ENCODE data around the gene TMEM72.
A peak's percentile ranks its signal among the peaks of the same experiment; 100 is the strongest.

TMEM72 gene

DNA sequence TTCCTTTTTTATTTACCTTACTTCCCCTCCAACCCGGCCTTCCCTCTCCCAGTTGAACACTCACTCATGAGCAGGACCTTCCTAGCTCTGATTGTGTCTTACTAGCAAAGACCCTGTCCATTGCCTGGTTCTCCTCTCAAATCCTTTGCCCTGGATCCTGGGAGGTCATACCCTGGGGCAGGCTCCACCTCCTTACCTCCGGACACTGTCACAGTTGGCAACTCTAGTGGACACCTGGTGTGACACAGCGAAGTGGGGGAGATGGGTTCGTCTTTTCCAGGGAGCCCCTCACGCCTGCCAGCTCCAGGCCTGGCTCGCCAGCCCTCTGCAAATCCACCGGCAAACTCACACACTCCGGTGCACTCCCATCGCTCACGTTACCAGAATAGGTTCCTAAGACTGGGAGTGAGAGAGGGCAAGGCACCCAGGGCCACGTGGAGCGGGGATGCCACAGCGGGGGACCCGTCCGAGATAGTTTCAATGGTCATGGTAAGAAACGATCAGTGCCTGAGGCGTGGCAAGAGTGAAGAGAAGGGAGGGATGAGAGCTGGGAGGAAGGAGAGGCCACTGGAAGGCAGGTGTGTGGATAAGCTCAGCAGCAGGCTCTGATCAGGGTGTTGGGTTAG is 30.9 kb upstream of the TMEM72 start:
- H3K27ac Mint-ChIP-seq, result no peak overlapping the region
- ATAC-seq (ENCODE audit: low read depth) (no peak), DNase-seq (ENCODE audit: low spot score in 2 of 2) (no peak)
- no peaks in the 10 kb centered on the region for H3K9me3 Mint-ChIP-seq
- H3K4me1 Mint-ChIP-seq, result peaks cover 3% of the 10 kb centered on the region
- no peaks in the 10 kb centered on the region for H3K36me3 Mint-ChIP-seq
- peak overlapping the region; percentile 46 for H3K4me3 Mint-ChIP-seq
- H3K27me3 Mint-ChIP-seq, result peaks cover 21% of the 10 kb centered on the region

DNA sequence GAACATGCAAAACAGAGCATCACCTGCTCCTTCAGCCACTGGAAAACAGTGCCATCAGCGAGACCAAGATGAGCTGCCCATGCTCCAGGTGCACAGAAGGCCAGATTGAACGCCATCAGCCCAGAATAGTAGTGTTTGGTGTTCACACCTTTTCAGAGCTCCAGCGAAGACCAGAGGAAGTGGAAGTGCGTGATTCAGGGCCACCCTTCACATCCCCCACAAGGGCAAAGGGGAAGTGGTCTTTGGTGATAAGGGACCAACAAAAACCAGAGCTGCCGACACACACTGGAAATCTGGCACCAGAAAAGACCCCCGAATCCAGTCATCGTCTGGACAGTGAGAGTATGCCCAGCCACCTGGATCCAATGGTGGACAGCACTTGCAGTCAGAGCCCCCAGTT is 29.5 kb upstream of the TMEM72 start:
- peaks cover 3% of the 10 kb centered on the region for H3K4me1 Mint-ChIP-seq
- peaks cover 19% of the 10 kb centered on the region for H3K27me3 Mint-ChIP-seq
- H3K4me3 Mint-ChIP-seq, result no peak overlapping the region
- DNase-seq (ENCODE audit: low spot score in 2 of 2) (no peak), ATAC-seq (ENCODE audit: low read depth) (no peak)
- no peaks in the 10 kb centered on the region for H3K9me3 Mint-ChIP-seq
- no peaks in the 10 kb centered on the region for H3K36me3 Mint-ChIP-seq
- H3K27ac Mint-ChIP-seq, result no peak overlapping the region

DNA sequence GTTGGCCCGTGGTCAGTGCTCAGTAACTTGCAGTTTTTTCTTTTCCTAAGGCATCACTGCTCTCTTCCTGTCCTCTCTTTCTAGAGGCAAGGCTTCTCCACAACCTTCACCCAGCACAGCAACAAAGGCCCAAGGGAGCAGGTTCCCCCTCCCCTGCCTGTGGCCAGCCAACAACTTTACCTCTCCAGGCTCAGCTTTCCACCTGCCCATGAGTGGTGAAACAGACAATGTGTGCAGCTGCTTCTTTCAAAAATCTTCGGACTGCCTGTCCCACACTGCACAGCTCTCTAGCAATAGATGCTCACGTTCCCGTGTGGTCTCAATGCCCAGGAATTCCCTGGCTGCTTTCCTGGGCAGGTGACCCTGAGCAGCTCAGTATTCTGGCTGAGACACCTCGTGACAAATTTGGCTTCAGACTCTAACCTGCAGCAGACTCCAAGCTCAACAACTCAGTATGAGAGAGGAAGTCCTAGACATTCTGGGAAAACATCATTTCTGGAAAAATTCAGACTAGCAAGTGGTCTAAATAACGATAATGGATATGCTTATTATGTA is 28.9 kb upstream of the TMEM72 start:
- Mint-ChIP-seq H3K9me3 (no peaks in the 10 kb centered on the region), H3K27me3 (peaks cover 19% of the 10 kb centered on the region), H3K36me3 (no peaks in the 10 kb centered on the region), H3K27ac (no peak overlapping the region), H3K4me3 (no peak overlapping the region), H3K4me1 (peaks cover 3% of the 10 kb centered on the region)
- ATAC-seq (ENCODE audit: low read depth) (no peak), DNase-seq (ENCODE audit: low spot score in 2 of 2) (no peak)

- Mint-ChIP-seq H3K4me3 (no peak overlapping the region), H3K4me1 (peaks cover 3% of the 10 kb centered on the region), H3K27ac (no peak overlapping the region), H3K9me3 (no peaks in the 10 kb centered on the region), H3K36me3 (no peaks in the 10 kb centered on the region), H3K27me3 (peaks cover 20% of the 10 kb centered on the region)
- ATAC-seq (ENCODE audit: low read depth) (no peak), DNase-seq (ENCODE audit: low spot score in 2 of 2) (no peak)
Observed at GRCh38 chr10:44883593-44884331, 27.4 kb upstream of the TMEM72 start.

DNA sequence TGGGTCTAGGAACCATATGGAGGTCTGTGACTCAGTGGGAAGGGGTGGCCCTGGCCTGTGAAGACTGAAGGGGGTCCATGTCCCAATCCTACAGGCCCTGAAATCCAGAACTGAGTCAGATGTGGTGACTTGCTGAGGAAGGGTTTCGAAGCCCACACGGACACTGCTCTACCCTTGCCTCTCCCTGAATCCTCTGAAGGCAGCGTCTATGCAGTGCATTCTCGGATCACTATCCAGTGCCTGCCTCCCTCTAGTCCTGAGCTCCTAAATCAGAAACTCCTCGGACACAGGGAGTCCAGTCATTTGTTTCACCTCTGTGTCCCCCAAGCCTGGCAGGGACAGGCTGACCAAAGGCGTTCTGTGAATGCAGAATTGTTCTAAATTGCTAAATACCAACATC is 25.4 kb upstream of the TMEM72 start:
- no peak for DNase-seq (ENCODE audit: low spot score in 2 of 2)
- H3K4me3 Mint-ChIP-seq, result no peak overlapping the region

GRCh38 chr10:44886966-44887365 is 24.2 kb upstream of the TMEM72 start:
- no peak for DNase-seq (ENCODE audit: low spot score in 2 of 2)
- ATAC-seq (ENCODE audit: low read depth), result no peak
- no peaks in the 10 kb centered on the region for H3K4me1 Mint-ChIP-seq
- peaks cover 12% of the 10 kb centered on the region for H3K27me3 Mint-ChIP-seq
- no peak overlapping the region for H3K4me3 Mint-ChIP-seq
- no peaks in the 10 kb centered on the region for H3K9me3 Mint-ChIP-seq
- no peak overlapping the region for H3K27ac Mint-ChIP-seq
- H3K36me3 Mint-ChIP-seq, result no peaks in the 10 kb centered on the region

More for the DNA sequence above, 25.4 kb upstream of the TMEM72 start:
- Mint-ChIP-seq H3K4me1 (no peaks in the 10 kb centered on the region), H3K36me3 (no peaks in the 10 kb centered on the region), H3K9me3 (no peaks in the 10 kb centered on the region), H3K27me3 (peaks cover 9% of the 10 kb centered on the region), H3K27ac (no peak overlapping the region)
- no peak for ATAC-seq (ENCODE audit: low read depth)

- Mint-ChIP-seq H3K4me1 (no peaks in the 10 kb centered on the region), H3K27me3 (peaks cover 10% of the 10 kb centered on the region)
Observed at GRCh38 chr10:44888886-44889285, 22.3 kb upstream of the TMEM72 start.

GRCh38 chr10:44889834-44890233 is 21.3 kb upstream of the TMEM72 start:
- Mint-ChIP-seq H3K36me3 (no peaks in the 10 kb centered on the region), H3K4me1 (no peaks in the 10 kb centered on the region), H3K27me3 (peaks cover 8% of the 10 kb centered on the region), H3K4me3 (no peak overlapping the region), H3K27ac (no peak overlapping the region), H3K9me3 (no peaks in the 10 kb centered on the region)
- ATAC-seq (ENCODE audit: low read depth) (no peak), DNase-seq (ENCODE audit: low spot score in 2 of 2) (no peak)

More at GRCh38 chr10:44888886-44889285, 22.3 kb upstream of the TMEM72 start:
- DNase-seq (ENCODE audit: low spot score in 2 of 2), result no peak
- no peaks in the 10 kb centered on the region for H3K9me3 Mint-ChIP-seq
- ATAC-seq (ENCODE audit: low read depth), result no peak
- H3K4me3 Mint-ChIP-seq, result no peak overlapping the region
- H3K36me3 Mint-ChIP-seq, result no peaks in the 10 kb centered on the region
- no peak overlapping the region for H3K27ac Mint-ChIP-seq

DNA sequence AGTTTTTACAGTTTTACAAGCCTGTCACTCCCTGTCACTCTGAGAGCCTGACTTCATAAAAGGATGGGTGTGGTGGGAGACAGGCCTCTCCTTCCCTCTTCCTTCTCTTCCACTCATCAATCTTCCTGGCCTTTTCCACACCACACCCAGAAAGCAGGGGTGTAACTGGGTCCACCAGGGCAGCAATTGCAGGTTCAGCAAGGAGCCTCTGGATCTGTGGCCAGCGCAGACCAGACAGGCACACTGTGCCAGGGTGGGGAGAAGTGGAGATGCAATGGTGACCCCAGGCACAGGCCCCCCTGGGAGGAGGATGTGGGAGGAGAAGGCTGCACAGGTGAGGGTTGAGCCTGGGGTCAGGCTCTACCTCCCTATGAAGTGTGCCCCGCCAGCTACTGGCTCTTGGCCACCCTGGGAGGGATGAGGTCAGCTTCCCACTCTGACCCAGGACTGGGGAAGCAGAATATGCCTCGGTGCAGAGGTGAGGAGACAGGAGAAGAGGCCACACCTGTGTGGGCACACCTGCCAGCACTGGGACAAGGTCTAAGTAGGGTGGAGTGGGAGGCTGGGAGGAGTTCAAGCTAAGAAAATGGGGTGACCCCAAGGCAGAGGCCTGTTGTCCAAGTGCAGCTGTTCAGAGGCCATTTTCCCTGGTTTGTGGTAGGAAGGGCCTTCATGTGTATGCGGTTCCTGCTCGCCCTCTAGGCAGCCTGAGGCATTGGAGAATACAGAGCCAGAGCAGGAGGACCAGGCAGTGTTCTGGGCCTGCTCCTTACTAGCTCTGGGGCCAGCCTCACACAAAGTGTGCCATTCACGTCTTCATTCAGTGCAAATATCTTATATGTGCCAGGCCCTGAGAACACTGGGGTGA is 20.2 kb upstream of the TMEM72 start:
- peaks cover 4% of the 10 kb centered on the region for H3K4me1 Mint-ChIP-seq
- DNase-seq (ENCODE audit: low spot score in 2 of 2), result no peak
- no peak overlapping the region for H3K27ac Mint-ChIP-seq
- ATAC-seq (ENCODE audit: low read depth), result no peak
- H3K27me3 Mint-ChIP-seq, result peaks cover 12% of the 10 kb centered on the region
- H3K9me3 Mint-ChIP-seq, result no peaks in the 10 kb centered on the region
- H3K4me3 Mint-ChIP-seq, result no peak overlapping the region
- H3K36me3 Mint-ChIP-seq, result no peaks in the 10 kb centered on the region

DNA sequence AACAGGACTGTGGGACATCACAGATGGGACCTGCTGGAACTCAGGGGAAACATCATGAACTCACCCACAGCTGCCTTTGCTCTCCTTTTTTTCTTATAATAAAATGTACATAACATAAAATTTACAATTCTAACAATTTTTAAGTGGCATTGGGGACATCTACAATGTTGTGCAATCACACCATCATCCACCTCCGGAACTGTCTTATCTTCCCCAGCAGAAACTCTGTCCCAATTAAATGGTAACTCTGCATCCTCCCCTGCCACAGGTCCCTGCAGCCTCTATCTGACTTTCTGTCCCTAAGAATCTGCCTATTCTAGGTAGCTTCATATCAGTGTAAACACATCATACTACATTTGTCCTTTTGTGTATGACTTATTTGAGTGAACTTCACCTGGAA is 19.4 kb upstream of the TMEM72 start:
- no peak for DNase-seq (ENCODE audit: low spot score in 2 of 2)
- Mint-ChIP-seq H3K4me3 (no peak overlapping the region), H3K36me3 (no peaks in the 10 kb centered on the region), H3K27ac (no peak overlapping the region), H3K4me1 (peaks cover 4% of the 10 kb centered on the region), H3K27me3 (peaks cover 11% of the 10 kb centered on the region), H3K9me3 (no peaks in the 10 kb centered on the region)
- no peak for ATAC-seq (ENCODE audit: low read depth)

- Mint-ChIP-seq H3K36me3 (no peaks in the 10 kb centered on the region), H3K27me3 (peaks cover 9% of the 10 kb centered on the region), H3K4me1 (peaks cover 4% of the 10 kb centered on the region), H3K4me3 (no peak overlapping the region), H3K9me3 (no peaks in the 10 kb centered on the region), H3K27ac (no peak overlapping the region)
- no peak for ATAC-seq (ENCODE audit: low read depth)
- no peak for DNase-seq (ENCODE audit: low spot score in 2 of 2)
Observed at GRCh38 chr10:44893604-44894468, 17.3 kb upstream of the TMEM72 start.

- H3K4me1 Mint-ChIP-seq, result peaks cover 4% of the 10 kb centered on the region
- H3K27me3 Mint-ChIP-seq, result peaks cover 9% of the 10 kb centered on the region
- no peak overlapping the region for H3K27ac Mint-ChIP-seq
- H3K9me3 Mint-ChIP-seq, result no peaks in the 10 kb centered on the region
- H3K36me3 Mint-ChIP-seq, result no peaks in the 10 kb centered on the region
- H3K4me3 Mint-ChIP-seq, result no peak overlapping the region
- ATAC-seq (ENCODE audit: low read depth) (no peak), DNase-seq (ENCODE audit: low spot score in 2 of 2) (no peak)
Observed at GRCh38 chr10:44894691-44895090, 16.4 kb upstream of the TMEM72 start.

GRCh38 chr10:44895280-44895679 is 15.9 kb upstream of the TMEM72 start:
- H3K27me3 Mint-ChIP-seq, result peaks cover 9% of the 10 kb centered on the region
- no peak for ATAC-seq (ENCODE audit: low read depth)

More at GRCh38 chr10:44895280-44895679, 15.9 kb upstream of the TMEM72 start:
- DNase-seq (ENCODE audit: low spot score in 2 of 2), result no peak
- Mint-ChIP-seq H3K4me3 (no peak overlapping the region), H3K36me3 (no peaks in the 10 kb centered on the region), H3K4me1 (peaks cover 4% of the 10 kb centered on the region), H3K27ac (no peak overlapping the region), H3K9me3 (no peaks in the 10 kb centered on the region)

Measured in memory B cell (primary cell).